Gastrocnemius medialis (tissue), 4 donors: Measurements from ENCODE around the gene TMPRSS9.

Source experiments
- CTCF ChIP-seq, 5 experiments: fragments of 450-650 bp in 3 of 5; fragments of 200-600 bp in 2 of 5; sonication (generic) in 2 of 5; IDR thresholded peaks in 4 of 5; conservative IDR thresholded peaks in 1 of 5; 1 replicate in 4 of 5; 2 replicates in 1 of 5; pipeline ENCODE4 v1.5.1; 2016 to 2019; ENCODE audit warnings: antibody characterized with exemption in 5 of 5, mild to moderate bottlenecking in 3 of 5, moderate library complexity in 3 of 5
- POLR2A ChIP-seq, 2 donors: fragments of 450-650 bp; IDR thresholded peaks; one replicate each; pipeline ENCODE4 v1.6.1; 2017; ENCODE audit warnings: antibody characterized with exemption in 2 of 2, mild to moderate bottlenecking in 2 of 2, moderate library complexity in 2 of 2

- TF ChIP-seq POLR2A (IDR thresholded peaks at IDR 0.05) (no peak), CTCF (IDR thresholded peaks at IDR 0.05 in 4 of 5, conservative IDR thresholded peaks at IDR 0.05 in 1 of 5) (no peak)
Observed at GRCh38 chr19:2399582-2399981, 39.5 kb downstream of the TMPRSS9 start.
